Liver (tissue), 9 donors: Measurements from ENCODE around the gene STAT5B. TPM values are rescaled to one million over a fixed set of nuclear protein-coding genes. Genes with fewer than 3 reads are reported as not detected.

Experiments
- DNase-seq: peaks from one replicate; pipeline ENCODE4 v3.0.0-alpha.2; 2017; ENCODE audit warnings: low spot score
- H3K27ac ChIP-seq, 2 donors: one replicate each; pipeline ENCODE4 v1.7.0; 2013; ENCODE audit warnings: inconsistent platforms in 2 of 2, low read length in 2 of 2, control low read depth in 1 of 2, low read depth in 1 of 2, mild to moderate bottlenecking in 1 of 2
- H3K27me3 ChIP-seq, 4 donors: one replicate each; pipeline versions ENCODE4 v1.6.1 to v1.7.0; 2013; ENCODE audit warnings: low read length in 3 of 4, inconsistent platforms in 1 of 4, mild to moderate bottlenecking in 1 of 4, moderate library complexity in 1 of 4; ENCODE audit not compliant: control insufficient read depth in 4 of 4, insufficient read depth in 4 of 4
- H3K36me3 ChIP-seq, 4 donors: one replicate each; pipeline versions ENCODE4 v1.6.1 to v1.7.0; 2013; ENCODE audit warnings: low read length in 3 of 4, mild to moderate bottlenecking in 3 of 4, low read depth in 1 of 4, moderate library complexity in 1 of 4; ENCODE audit not compliant: control insufficient read depth in 4 of 4, insufficient read depth in 3 of 4
- H3K4me1 ChIP-seq, 4 donors: one replicate each; pipeline versions ENCODE4 v1.6.1 to v1.7.0; 2013; ENCODE audit warnings: low read length in 3 of 4, mild to moderate bottlenecking in 3 of 4, moderate library complexity in 1 of 4; ENCODE audit not compliant: control insufficient read depth in 4 of 4, insufficient read depth in 4 of 4
- H3K4me3 ChIP-seq, 3 donors: one replicate each; pipeline versions ENCODE4 v1.6.1 to v1.7.0; 2013; ENCODE audit warnings: low read length in 3 of 3, control low read depth in 1 of 3, low read depth in 1 of 3, mild to moderate bottlenecking in 1 of 3
- H3K9ac ChIP-seq, 2 donors: one replicate each; pipeline ENCODE4 v1.7.0; 2013; ENCODE audit warnings: low read length in 2 of 2, mild to moderate bottlenecking in 2 of 2, moderate library complexity in 2 of 2, control low read depth in 1 of 2, low read depth in 1 of 2
- H3K9me3 ChIP-seq, 4 donors: one replicate each; pipeline versions ENCODE4 v1.6.1 to v1.7.0; 2013; ENCODE audit warnings: low read length in 3 of 4; ENCODE audit not compliant: control insufficient read depth in 4 of 4
- EGR1 ChIP-seq, 2 donors: IDR thresholded peaks; 2 replicates each; pipeline ENCODE4 v1.6.1; 2016 to 2018; ENCODE audit warnings: antibody characterized with exemption in 2 of 2, low read depth in 2 of 2
- FOXA2 ChIP-seq: IDR thresholded peaks from 2 replicates; pipeline ENCODE4 v1.6.1; 2016; ENCODE audit warnings: antibody characterized with exemption
- GABPA ChIP-seq, 2 donors: IDR thresholded peaks in 1 of 2; conservative IDR thresholded peaks in 1 of 2; 2 replicates each; pipeline ENCODE4 v1.6.1; 2016; ENCODE audit warnings: antibody characterized with exemption in 2 of 2, mild to moderate bottlenecking in 1 of 2, moderate library complexity in 1 of 2
- HNF4A ChIP-seq, 2 donors: conservative IDR thresholded peaks; 2 replicates each; pipeline ENCODE4 v1.6.1; 2016; ENCODE audit warnings: antibody characterized with exemption in 2 of 2, mild to moderate bottlenecking in 2 of 2
- HNF4G ChIP-seq: IDR thresholded peaks from 2 replicates; pipeline ENCODE4 v1.6.1; 2016; ENCODE audit warnings: antibody characterized with exemption
- JUND ChIP-seq, 2 donors: IDR thresholded peaks; 2 replicates each; pipeline ENCODE4 v1.6.1; 2016; ENCODE audit warnings: antibody characterized with exemption in 2 of 2
- NR2F2 ChIP-seq: IDR thresholded peaks from 2 replicates; pipeline ENCODE4 v1.6.1; 2016; ENCODE audit warnings: antibody characterized with exemption
- RAD21 ChIP-seq, 2 donors: IDR thresholded peaks; 2 replicates each; pipeline ENCODE4 v1.6.1; 2016; ENCODE audit warnings: antibody characterized with exemption in 2 of 2, mild to moderate bottlenecking in 2 of 2
- RXRA ChIP-seq, 2 donors: IDR thresholded peaks; 2 replicates each; pipeline ENCODE4 v1.6.1; 2017 to 2018; ENCODE audit warnings: antibody characterized with exemption in 2 of 2, mild to moderate bottlenecking in 1 of 2
- SP1 ChIP-seq: IDR thresholded peaks from 2 replicates; pipeline ENCODE4 v1.6.1; 2018; ENCODE audit warnings: antibody characterized with exemption, mild to moderate bottlenecking
- TAF1 ChIP-seq: conservative IDR thresholded peaks from 2 replicates; pipeline ENCODE4 v1.6.1; 2016; ENCODE audit warnings: antibody characterized with exemption, mild to moderate bottlenecking
- YY1 ChIP-seq: IDR thresholded peaks from 2 replicates; pipeline ENCODE4 v1.6.1; 2016; ENCODE audit warnings: antibody characterized with exemption, mild to moderate bottlenecking
- ZBTB33 ChIP-seq: IDR thresholded peaks from 2 replicates; pipeline ENCODE4 v1.6.1; 2016; ENCODE audit warnings: antibody characterized with exemption
- WGBS: extraction: QIAGEN DNeasy Blood & Tissue Kit; methylation state at CpG from one replicate; pipeline ENCODE4 v1.1.7; 2013; 5-methylcytosine and 5-hydroxymethylcytosine counted together
- polyA plus RNA-seq, 2 donors: library from polyadenylated mRNA; stranded (reverse) in 1 of 2; unstranded in 1 of 2; fragments of 200-250 nt in 1 of 2; fragments of >200 nt in 1 of 2; fragmentation: Nextera tagmentation in 1 of 2; extraction: Ambion mirVana in 1 of 2; gene quantifications; one replicate each; pipeline versions ENCODE4 v1.2.1 to v1.2.3, GENCODE V29; 2013 to 2015
- total RNA-seq, 2 donors: library from RNA; depleted of rRNA; stranded (reverse); fragments of >200 nt; gene quantifications; one replicate each; pipeline ENCODE4 v1.2.3, GENCODE V29; 2014
- TF ChIP-seq, protein P1 (sequence below): fragments of 150-350 bp; IDR thresholded peaks from 2 replicates; pipeline ENCODE4 v1.5.1; 2017; ENCODE audit warnings: improper control_type of control experiment, low read depth, low read length; ENCODE audit not compliant: missing input control
- TF ChIP-seq, protein P2 (sequence below): IDR thresholded peaks from 2 replicates; pipeline ENCODE4 v1.6.1; 2016; ENCODE audit warnings: antibody characterized with exemption, mild to moderate bottlenecking
- TF ChIP-seq, protein P3 (sequence below): IDR thresholded peaks from 2 replicates; pipeline ENCODE4 v1.6.1; 2016; ENCODE audit warnings: antibody characterized with exemption
- TF ChIP-seq, protein P4 (sequence below): IDR thresholded peaks from 2 replicates; pipeline ENCODE4 v1.6.1; 2016; ENCODE audit warnings: antibody characterized with exemption
- donor health status: healthy.
- donor health status: healthy.
- donor health status: healthy.
- donor health status: healthy.
- donor health status: healthy.

The STAT5B gene
- total and polyA plus RNA-seq, 4 donors = 6.7 to 33.9 (median 21.6) TPM

DNA sequence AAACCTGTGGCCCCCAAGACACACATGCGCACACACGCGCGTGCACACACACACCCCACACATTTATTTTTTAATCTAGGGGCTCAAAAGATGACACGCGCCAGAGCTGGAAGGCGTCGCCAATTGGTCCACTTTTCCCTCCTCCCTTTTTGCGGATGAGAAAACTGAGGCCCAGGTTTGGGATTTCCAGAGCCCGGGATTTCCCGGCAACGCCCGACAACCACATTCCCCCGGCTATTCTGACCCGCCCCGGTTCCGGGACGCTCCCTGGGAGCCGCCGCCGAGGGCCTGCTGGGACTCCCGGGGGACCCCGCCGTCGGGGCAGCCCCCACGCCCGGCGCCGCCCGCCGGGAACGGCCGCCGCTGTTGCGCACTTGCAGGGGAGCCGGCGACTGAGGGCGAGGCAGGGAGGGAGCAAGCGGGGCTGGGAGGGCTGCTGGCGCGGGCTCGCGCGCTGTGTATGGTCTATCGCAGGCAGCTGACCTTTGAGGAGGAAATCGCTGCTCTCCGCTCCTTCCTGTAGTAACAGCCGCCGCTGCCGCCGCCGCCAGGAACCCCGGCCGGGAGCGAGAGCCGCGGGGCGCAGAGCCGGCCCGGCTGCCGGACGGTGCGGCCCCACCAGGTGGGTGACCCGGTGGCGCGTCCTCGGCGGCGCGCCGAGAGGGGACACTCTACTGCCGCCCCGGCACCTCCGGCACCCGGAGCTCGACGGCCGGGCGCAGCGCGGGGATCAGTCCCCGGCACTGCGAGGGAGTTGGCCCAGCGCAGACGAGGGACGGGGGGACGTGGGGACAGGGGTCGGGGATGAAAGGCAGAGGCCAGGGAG lies 12.0 kb upstream of the STAT5B start, which contains the start of gene STAT5A:
STAT5A (plus strand) TSS at position 522 of the 826 bp plus-strand sequence. CDS start 914 bp downstream, outside the sequence.
- H3K36me3 ChIP-seq = peaks cover 0 to 2% (median 1%) of the 10 kb centered on the region in 4 donors
- H3K9me3 ChIP-seq = no peaks in the 10 kb centered on the region
- WGBS = 6% methylated on average over 88 of the region's 88 CpGs
- peak within 1 kb of the TSS; percentile 39 to 77 for H3K9ac ChIP-seq
- H3K4me1 ChIP-seq = peaks cover 0 to 20% (median 7%) of the 10 kb centered on the region in 4 donors
- no peaks in the 10 kb centered on the region for H3K27me3 ChIP-seq
- DNase-seq = peak; percentile 73
- H3K4me3 ChIP-seq = peak within 1 kb of the TSS; percentile 42 to 82 (median 65)
- TF ChIP-seq, protein P1, sequence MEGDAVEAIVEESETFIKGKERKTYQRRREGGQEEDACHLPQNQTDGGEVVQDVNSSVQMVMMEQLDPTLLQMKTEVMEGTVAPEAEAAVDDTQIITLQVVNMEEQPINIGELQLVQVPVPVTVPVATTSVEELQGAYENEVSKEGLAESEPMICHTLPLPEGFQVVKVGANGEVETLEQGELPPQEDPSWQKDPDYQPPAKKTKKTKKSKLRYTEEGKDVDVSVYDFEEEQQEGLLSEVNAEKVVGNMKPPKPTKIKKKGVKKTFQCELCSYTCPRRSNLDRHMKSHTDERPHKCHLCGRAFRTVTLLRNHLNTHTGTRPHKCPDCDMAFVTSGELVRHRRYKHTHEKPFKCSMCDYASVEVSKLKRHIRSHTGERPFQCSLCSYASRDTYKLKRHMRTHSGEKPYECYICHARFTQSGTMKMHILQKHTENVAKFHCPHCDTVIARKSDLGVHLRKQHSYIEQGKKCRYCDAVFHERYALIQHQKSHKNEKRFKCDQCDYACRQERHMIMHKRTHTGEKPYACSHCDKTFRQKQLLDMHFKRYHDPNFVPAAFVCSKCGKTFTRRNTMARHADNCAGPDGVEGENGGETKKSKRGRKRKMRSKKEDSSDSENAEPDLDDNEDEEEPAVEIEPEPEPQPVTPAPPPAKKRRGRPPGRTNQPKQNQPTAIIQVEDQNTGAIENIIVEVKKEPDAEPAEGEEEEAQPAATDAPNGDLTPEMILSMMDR = no peak
- TF ChIP-seq TAF1 (no peak), RAD21 (IDR thresholded peaks at IDR 0.05) (no peak), HNF4G (no peak), HNF4A (conservative IDR thresholded peaks at IDR 0.05) (no peak), JUND (IDR thresholded peaks at IDR 0.05) (no peak), RXRA (IDR thresholded peaks at IDR 0.05) (no peak), NR2F2 (no peak), SP1 (no peak)
- TF ChIP-seq, protein P2, sequence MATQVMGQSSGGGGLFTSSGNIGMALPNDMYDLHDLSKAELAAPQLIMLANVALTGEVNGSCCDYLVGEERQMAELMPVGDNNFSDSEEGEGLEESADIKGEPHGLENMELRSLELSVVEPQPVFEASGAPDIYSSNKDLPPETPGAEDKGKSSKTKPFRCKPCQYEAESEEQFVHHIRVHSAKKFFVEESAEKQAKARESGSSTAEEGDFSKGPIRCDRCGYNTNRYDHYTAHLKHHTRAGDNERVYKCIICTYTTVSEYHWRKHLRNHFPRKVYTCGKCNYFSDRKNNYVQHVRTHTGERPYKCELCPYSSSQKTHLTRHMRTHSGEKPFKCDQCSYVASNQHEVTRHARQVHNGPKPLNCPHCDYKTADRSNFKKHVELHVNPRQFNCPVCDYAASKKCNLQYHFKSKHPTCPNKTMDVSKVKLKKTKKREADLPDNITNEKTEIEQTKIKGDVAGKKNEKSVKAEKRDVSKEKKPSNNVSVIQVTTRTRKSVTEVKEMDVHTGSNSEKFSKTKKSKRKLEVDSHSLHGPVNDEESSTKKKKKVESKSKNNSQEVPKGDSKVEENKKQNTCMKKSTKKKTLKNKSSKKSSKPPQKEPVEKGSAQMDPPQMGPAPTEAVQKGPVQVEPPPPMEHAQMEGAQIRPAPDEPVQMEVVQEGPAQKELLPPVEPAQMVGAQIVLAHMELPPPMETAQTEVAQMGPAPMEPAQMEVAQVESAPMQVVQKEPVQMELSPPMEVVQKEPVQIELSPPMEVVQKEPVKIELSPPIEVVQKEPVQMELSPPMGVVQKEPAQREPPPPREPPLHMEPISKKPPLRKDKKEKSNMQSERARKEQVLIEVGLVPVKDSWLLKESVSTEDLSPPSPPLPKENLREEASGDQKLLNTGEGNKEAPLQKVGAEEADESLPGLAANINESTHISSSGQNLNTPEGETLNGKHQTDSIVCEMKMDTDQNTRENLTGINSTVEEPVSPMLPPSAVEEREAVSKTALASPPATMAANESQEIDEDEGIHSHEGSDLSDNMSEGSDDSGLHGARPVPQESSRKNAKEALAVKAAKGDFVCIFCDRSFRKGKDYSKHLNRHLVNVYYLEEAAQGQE = no peak
- TF ChIP-seq, protein P3, sequence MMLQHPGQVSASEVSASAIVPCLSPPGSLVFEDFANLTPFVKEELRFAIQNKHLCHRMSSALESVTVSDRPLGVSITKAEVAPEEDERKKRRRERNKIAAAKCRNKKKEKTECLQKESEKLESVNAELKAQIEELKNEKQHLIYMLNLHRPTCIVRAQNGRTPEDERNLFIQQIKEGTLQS = no peak
- H3K27ac ChIP-seq = peak within 1 kb of the TSS; percentile 64 to 75

GRCh38 chr17:42287305-42287976 lies 11.2 kb upstream of the STAT5B start:
- peak overlapping the region; percentile 64 to 75 for H3K27ac ChIP-seq
- H3K4me1 ChIP-seq = peaks cover 0 to 20% (median 7%) of the 10 kb centered on the region in 4 donors
- no peaks in the 10 kb centered on the region for H3K9me3 ChIP-seq
- no peak for DNase-seq
- H3K27me3 ChIP-seq = no peaks in the 10 kb centered on the region
- WGBS = 58% methylated on average over 14 of the region's 14 CpGs
- H3K36me3 ChIP-seq = peaks cover 0 to 2% (median 1%) of the 10 kb centered on the region in 4 donors
- peak overlapping the region; percentile 16 to 82 (median 35) for H3K4me3 ChIP-seq
- H3K9ac ChIP-seq = peak overlapping the region; percentile 39 to 77
- TF ChIP-seq, protein P3 = no peak
- TF ChIP-seq EGR1 (IDR thresholded peaks at IDR 0.05; ENCODE audit: low read depth in 2 of 2) (no peak), JUND (IDR thresholded peaks at IDR 0.05) (no peak), GABPA (IDR thresholded peaks at IDR 0.05 in 1 of 2, conservative IDR thresholded peaks at IDR 0.05 in 1 of 2) (no peak), SP1 (no peak), RXRA (IDR thresholded peaks at IDR 0.05) (no peak), HNF4G (no peak), TAF1 (no peak), YY1 (no peak), NR2F2 (no peak), FOXA2 (no peak), HNF4A (conservative IDR thresholded peaks at IDR 0.05) (no peak), ZBTB33 (no peak)
- TF ChIP-seq, protein P2 = no peak
- TF ChIP-seq, protein P4, sequence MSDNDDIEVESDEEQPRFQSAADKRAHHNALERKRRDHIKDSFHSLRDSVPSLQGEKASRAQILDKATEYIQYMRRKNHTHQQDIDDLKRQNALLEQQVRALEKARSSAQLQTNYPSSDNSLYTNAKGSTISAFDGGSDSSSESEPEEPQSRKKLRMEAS = no peak
